GM20000 (cell line): ENCODE data around the gene PTGIR.

Experiments used
- DNase-seq: peaks from one replicate; pipeline ENCODE4 v3.0.0; 2012; ENCODE audit warnings: low spot score
- TF ChIP-seq, protein P1 (sequence below): IDR thresholded peaks from 2 replicates; pipeline ENCODE4 v1.5.1; 2012; ENCODE audit warnings: mild to moderate bottlenecking, control low read depth; ENCODE audit errors: extremely low read depth, missing control alignments

The PTGIR gene

DNA sequence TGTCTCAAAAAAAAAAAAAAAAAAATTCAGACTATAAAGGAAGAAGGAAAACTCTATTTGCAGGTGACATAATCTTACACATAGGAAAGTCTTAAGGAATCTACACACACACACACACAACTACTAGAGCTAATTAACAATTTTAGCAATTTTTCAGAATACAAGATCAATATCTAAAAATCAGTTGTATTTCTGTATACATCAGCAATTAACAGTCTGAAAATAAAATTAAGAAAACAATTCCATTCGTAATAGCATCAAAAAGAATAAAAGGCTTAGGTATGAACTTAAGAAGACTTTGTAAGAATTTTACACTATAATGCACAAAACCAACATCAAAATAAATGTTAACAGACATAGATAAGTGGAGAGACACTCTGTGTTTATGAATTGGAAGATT, 39.4 kb downstream of the PTGIR start:
- DNase-seq: no peak
- TF ChIP-seq, protein P1, sequence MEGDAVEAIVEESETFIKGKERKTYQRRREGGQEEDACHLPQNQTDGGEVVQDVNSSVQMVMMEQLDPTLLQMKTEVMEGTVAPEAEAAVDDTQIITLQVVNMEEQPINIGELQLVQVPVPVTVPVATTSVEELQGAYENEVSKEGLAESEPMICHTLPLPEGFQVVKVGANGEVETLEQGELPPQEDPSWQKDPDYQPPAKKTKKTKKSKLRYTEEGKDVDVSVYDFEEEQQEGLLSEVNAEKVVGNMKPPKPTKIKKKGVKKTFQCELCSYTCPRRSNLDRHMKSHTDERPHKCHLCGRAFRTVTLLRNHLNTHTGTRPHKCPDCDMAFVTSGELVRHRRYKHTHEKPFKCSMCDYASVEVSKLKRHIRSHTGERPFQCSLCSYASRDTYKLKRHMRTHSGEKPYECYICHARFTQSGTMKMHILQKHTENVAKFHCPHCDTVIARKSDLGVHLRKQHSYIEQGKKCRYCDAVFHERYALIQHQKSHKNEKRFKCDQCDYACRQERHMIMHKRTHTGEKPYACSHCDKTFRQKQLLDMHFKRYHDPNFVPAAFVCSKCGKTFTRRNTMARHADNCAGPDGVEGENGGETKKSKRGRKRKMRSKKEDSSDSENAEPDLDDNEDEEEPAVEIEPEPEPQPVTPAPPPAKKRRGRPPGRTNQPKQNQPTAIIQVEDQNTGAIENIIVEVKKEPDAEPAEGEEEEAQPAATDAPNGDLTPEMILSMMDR: no peak

DNA sequence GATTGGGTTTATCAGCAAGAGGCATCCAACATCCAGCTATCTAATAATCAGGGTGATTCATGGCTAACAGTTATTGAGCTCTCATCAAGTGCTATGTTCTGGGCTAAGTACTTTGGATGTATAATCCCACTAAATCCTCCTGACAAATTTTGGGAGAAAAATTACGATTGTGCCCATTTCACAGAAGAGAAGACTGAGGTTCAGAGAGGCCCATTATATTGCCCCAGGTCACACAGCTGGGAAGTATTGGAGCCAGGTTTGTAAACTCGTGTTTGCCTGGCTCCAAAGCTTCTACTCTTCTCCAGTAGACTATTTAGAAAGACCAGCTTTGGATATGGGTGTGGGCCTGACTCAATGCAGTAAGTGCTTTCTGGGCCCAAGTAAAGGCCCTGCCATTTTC, 44.6 kb downstream of the PTGIR start:
- TF ChIP-seq, protein P1: no peak
- no peak for DNase-seq

DNA sequence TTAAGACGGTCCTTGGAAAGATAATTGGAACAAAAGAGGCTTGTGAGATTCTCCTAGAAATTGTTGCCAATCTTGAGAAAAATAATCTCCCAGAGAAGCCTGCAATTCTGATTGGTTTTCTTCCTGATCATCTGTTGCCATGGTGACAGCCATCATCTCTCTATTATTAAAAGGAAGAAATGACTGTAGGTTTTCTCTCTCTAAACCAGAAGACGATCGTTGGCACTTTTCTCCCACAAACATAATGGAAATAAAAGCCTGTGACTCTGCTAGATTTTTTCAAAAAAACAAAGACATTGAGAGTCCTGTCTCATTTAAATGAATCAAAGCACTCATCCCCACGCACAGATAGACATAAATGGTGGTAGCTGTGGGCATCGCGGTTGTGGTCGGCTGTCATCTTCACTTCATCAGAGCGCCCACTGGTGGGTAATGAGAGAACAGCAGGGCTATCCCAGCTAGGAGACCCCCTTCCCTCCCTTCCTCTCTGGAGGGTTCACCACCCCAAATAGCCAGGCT, 45.5 kb downstream of the PTGIR start:
- TF ChIP-seq, protein P1: no peak
- peak; percentile 27 for DNase-seq

DNA sequence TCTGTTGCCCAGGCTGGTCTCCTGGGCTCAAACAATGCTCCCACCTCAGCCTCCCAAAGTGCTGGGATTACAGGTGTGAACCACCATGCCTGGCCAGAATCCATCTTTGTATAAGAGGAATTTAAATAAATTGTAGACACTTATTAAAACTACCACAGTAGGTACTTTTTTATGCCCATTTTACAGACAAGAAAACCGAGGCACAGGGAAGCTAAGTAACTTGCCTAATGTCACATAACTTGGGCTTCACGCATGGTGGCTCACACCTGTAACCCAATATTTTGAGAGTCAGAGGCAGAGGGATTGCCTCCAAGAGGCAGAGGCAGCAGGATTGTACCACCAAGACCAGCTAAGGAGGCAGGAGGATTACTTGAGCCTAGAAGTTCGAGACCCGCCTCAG, 46.4 kb downstream of the PTGIR start:
- DNase-seq: no peak
- TF ChIP-seq, protein P1: no peak

DNA sequence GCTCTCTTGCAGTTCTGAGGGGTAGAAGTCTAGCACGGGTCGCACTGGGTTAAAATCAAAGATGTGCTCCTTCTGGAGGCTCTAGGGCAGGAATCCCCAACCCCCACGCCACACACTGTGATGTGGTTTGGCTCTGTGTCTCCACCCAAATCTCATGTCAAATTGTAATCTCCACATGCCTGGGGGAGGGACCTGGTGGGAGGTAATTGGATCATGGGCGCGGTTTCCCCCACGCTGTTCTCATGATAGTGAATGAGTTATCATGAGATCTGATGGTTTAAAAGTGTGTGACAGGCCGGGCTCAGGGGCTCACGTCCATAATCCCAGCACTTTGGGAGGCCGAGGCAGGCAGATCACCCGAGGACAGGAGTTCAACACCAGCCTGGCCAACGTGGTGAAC, 50.4 kb downstream of the PTGIR start:
- TF ChIP-seq, protein P1: no peak
- DNase-seq: no peak

DNA sequence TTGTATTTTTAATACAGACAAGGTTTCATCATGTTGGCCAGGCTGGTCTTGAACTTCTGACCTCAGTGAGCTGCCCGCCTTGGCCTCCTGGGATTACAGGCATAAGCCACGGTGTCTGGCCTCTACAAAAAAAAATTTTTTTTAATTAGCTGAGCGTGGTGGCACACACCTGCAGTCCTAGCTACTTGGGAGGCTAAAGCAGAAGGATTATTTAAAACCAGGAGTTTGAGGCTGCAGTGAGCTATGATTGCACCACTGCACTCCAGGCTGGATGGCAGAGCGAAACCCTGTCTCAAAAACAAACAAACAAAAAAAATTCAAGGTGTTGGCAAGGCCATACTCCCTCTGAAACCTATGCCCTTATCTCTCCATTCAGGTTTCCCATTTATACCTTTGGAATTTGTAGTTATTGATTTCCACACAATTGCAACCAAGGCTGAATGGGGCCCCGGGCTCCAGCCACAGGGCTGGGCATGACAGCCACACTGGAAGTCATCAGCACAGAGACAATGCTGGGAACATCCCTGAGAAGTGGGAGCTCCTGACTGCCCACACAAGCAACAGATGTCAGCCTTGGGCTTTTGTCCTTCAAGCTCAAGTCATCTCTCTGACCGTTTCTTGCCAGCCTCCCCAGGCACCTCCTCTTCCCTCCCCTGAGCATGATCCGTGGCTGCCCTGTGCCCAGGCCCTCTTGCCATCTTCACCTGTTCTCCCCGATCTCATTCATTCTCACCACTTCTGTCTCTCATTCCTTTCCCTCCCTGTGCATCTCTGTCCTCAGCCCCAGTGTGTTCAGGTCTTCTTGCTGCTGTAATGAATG, 51.0 kb downstream of the PTGIR start:
- TF ChIP-seq, protein P1: no peak
- DNase-seq: no peak

DNA sequence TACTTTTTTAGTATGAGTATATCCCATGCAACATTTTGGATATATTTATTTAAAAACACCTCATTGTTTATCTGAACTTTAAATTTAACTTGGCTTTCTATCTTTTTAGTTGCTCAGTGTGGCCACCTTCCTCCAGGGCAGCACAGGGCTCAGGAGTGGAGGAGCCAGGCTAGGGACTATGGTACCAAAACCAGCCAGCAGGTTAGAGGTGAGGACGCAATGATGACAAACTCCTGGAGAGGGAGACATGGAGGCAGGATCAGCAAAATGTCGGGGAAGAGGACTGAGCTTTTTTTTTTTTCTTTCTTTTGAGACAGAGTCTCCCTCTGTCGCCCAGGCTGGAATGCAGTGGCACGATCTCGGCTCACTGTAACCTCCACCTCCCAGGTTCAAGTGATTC, 53.4 kb downstream of the PTGIR start:
- TF ChIP-seq, protein P1: no peak
- DNase-seq: no peak
